ENCODE data around the gene AFAP1.

Gene AFAP1

GRCh38 chr4:7712021-7712671 is 227.5 kb downstream of the AFAP1 start:
- no peak for DNase-seq

GRCh38 chr4:7711307-7711963 is 228.2 kb downstream of the AFAP1 start:
- DNase-seq, result no peak

DNA sequence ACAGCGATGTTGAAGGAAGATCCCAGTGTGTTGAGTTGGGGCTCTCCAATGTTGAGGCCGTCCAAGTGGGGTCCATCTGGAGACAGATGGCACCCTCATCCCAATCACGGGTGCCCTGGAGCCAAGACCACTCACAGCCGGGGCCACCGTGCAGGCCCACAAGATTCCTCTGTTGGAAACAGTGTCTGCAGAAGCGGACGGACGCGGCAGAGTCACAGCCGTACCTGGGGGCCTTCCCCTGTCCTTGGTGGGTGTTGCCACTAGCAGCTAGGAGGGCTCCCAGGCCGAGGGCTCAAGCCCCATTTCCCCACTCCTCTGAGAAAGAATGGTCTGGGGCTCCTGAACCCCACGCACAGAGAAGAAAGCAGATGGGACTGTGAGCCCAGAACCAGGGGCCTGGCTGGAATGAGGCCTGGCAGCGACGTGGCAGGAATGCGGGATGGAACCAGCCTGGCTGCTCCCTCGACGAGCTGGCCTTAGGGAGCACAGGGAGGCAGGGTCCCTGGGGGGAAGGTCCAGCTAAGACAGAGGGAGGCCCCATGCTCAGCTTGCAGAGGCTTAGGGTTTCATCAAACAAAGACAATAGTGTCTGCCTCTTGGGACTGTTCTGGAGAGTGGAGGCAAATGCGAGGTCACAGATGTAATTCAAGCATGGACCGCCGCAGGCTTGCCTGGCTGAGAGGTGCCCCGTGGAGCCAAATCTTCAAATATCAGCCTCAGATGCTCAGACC is 228.9 kb downstream of the AFAP1 start:
- no peak for DNase-seq

- DNase-seq, result no peak
These were observed 229.5 kb downstream of the AFAP1 start for GRCh38 chr4:7710126-7710525.

DNA sequence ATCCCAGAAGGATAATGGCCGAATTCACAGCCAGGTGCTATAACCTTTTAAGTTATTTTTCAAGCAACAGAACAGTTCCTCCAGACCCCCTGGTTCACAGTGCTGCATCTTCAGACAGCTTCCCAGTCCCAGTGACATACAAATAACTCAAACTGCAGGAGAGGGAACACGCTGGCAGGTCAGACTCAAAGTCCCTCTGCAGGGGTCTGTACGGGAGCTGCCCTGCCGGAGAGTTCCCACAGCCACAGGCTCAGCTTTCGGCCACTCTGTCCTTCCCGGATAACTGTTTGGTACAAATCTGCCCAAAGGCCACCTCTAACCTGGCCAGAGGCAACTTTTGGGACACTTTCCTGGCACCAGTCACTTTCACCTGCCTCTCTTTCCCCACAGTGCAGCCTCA is 230.2 kb downstream of the AFAP1 start:
- DNase-seq, result no peak

GRCh38 chr4:7708981-7709380 is 230.7 kb downstream of the AFAP1 start:
- peak; percentile 11 for DNase-seq
